Eye (tissue), 1 donor: ENCODE data around the gene ALKBH3.

ENCODE experiments used
- DNase-seq: peaks from one replicate; pipeline ENCODE4 v3.0.0-alpha.2; 2015

ALKBH3 gene

GRCh38 chr11:43923406-43924111 is 42.9 kb downstream of the ALKBH3 start:
- peak; percentile 78 for DNase-seq

GRCh38 chr11:43924112-43924855 is 43.7 kb downstream of the ALKBH3 start:
- DNase-seq: no peak

DNA sequence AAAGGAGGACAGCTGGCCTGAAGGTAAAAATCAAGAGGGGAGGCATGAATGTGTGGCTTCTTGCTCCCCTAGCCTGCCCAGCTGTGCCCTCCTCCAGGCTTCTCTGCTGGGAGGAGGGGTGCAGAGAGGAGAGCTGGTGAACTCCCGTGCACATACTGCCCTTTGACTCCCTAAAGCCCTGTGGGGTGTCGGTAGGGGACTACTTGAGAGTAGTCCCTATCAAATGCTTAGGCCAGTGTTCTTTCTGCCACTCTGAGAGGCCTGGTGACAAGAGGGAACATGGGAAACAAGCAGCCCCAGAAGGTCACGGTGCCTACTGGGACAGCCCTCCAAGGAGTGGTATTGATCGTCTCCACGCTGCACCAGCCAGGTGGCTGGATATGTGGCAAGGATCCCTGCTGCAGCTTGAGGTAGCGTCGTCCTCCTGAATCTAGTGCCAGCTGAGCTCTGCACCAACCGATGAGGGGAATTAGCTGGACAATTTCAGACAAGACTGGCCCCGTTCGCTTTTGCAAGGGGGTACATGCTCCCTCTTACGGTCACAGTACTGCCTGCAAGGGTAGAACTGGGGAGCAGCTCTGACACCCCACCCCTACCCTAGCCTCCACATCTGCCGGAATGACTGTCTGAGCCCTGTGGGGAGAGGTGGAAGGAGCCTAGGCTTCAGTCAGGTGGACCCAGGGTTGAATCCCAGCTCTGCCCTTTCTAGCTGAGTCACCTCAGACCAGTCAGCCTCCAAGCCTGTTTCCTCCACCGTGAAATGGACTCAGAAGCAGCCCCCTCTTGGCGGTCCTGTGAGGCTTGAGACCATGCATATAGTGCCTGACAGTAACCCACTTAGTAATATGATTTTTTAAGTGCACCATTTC is 44.7 kb downstream of the ALKBH3 start:
- no peak for DNase-seq

DNA sequence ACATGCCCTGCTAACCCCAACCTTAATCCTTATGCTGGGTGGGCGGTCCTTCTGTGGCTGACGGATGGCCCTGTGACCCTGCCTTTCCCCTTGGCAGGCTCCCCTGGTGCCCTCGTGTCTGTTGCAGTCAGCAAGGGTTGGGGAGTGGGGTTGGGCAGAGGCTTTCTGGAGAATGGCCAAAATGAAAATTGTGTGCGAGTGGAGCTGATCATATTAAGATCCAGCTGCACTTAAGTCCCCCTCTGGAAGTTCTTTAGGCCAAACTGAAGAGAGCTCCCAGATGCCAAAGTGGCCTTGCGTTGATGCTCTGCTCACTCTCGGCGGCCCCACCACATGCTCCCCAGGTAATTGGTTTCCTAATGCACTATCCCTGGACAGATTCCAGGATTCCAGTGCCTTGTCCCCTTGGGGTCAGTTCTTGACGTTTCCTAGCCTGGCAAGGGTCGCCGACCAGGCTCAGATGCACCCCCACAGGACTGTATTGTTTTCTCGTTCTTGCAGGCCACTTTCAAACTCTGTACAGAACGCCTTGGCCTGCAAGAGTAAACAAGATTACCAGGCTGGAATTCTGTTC is 45.4 kb downstream of the ALKBH3 start:
- peak; percentile 63 for DNase-seq

GRCh38 chr11:43927070-43927469 is 46.4 kb downstream of the ALKBH3 start:
- no peak for DNase-seq

GRCh38 chr11:43927925-43928707 is 47.5 kb downstream of the ALKBH3 start:
- no peak for DNase-seq

DNA sequence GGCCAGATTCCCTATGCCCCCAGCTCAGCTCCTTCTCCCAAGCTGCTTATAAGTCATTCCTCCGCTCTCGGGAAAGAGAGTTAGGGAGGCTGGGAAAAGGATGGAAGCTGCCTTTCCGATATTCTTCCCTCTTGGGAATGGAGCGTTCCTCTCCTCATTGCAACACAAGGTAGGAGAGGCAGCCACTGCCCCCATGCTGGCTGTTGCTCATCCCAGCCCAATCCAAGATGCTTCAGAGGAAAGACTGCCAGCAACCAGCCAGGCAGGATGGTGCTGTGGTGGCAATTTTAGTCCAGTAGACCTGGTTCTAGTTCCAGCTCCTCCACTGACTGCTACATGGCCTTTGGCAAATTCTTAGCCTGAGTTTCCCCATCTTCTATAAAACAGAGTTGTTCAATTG is 48.1 kb downstream of the ALKBH3 start:
- DNase-seq: no peak

GRCh38 chr11:43930868-43931716 is 50.5 kb downstream of the ALKBH3 start:
- DNase-seq: no peak

DNA sequence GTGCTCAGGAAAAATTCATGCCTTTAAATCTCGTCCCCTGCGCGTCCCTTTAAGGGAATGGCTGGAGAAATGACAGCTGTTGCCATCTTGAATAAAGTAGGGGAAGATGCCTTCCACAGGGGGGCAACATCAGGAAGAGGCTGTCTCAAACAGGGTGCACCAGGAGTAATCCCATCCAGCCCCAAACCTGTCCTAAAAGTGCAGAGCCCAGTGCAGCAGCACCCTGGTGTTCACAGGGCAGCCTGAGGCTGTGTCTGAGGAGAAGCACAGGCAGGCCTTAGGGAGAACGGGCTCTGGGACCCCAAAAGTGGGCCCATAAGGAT is 51.0 kb downstream of the ALKBH3 start:
- no peak for DNase-seq

- no peak for DNase-seq
Observed at GRCh38 chr11:43933226-43933607, 52.6 kb downstream of the ALKBH3 start.

DNA sequence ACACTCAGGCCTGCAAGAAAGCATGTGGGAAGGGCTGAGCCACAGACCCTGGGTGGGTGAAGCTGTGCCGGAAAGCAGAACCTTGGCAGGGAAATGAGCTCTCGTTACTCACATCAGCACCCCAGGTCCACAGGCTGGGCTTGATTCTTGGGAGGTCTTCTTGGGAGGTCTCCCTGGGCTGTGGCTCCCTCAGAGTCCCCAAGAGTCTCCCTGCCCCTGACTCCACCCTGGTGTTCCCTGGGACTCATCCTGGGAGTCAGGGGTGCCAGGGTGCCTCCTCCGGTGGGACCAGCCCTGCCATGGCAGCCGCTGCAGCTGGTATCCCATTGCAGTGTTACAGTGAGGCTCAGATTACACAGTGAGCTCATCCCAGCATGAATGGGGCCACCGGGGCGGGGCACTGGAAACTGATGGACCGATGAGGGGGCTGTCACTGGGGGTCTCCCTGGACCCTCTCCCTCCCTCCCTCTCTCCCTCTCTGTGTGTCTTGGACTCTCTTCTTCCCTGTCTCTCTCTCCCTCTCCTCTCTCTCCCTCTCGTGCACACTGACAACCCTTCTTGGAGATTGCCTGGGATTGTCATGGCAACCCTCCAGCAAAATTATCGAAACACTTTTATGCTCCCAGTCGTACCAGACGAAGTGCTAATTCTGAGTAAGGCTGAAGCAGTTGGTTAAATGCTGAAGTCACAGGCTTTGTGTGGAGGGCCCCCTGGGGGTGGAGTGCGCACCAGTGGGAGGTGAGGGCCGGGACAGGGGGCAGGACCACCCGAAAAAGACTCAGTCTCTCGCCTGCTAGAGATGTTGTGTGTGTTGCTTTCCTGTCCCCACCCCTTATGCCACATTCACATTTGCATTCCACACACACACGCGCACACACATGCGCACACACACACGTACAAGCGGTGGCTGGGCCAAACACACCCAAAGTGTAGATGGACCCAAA is 53.2 kb downstream of the ALKBH3 start:
- peak; percentile 85 for DNase-seq

GRCh38 chr11:43934601-43935423 is 54.2 kb downstream of the ALKBH3 start:
- DNase-seq: no peak

GRCh38 chr11:43935424-43935979 is 54.9 kb downstream of the ALKBH3 start:
- DNase-seq: no peak

GRCh38 chr11:43936076-43936475 is 55.4 kb downstream of the ALKBH3 start:
- DNase-seq: no peak

DNA sequence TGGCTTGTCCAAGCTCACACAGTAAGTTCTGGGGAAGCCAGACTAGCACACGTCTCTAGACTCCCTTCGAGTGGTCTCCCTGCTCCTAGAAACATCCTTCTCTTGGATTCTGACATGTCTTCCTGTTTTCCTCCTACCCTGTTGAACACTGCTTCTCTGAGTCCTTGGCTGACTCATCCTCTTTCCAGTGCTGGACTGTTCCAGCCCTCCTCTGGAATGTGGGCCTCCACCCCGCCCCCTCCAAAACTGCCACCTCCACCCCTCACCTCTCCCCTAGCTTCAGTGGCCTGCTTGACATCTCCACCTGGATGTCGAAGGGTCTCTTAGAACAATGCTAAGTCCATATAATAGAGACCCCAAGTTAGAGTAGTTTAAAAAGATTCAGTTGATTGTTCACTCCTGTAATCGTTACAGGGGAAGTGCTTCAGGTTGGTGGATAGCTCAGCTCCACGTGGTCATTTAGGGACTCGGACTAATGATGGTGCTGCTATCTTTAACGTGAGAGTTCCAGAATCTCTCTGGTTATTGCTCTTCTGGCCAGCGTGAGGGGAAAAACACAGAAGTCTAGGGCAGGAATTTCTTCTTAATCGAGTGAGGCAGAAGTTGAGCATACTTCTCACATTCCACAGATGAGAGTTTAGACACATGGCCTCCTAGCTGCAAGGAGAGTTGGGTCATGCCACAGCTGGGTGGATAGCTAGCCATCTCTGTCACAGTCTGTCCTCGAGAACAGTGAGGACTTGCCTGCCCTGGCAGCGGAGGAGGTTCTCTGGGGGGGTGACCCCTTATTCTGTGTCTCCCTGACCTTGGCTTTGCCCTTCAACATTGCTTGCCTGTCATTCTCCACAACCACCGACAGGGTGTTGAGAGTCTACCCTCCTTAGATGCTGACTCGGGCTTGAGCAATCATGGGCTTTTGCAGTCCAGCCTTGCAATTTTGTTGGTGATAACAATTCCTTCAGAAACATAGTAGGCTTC is 57.1 kb downstream of the ALKBH3 start:
- DNase-seq: no peak

DNA sequence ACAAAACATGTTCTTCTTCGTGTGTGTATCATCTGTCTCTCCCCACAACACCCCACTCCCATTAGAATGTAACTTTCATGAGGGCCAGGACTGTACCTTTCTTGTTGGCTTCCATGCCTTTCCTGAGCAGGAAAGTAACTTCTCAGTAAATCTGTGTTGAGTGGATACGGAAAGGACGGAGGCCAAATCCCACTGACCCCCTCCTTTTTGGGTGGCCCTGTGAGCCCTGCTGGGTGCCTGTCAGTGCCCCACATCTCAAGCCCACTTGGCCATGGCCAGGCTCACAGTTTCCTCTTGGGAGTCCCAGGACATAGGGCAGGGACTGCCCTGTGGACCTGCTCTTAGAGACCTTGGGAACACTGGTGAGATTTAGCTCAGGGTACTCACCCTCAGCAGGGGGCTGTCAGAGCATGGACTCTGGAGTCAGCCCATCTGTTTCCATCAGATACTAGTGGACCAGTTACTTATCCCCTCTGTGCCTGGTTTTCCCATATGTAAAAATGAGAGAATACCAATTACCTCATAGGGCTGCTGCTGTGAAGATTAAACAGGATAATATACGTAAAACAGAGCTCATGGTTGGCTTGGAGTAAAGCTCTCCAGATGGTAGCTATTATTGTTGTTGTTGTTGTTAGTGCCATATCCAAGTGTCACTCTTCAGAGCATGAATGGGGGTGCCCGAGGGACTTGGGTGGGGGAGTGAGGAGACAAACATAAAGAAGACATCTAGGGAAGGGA is 60.8 kb downstream of the ALKBH3 start:
- DNase-seq: no peak
